Activated CD8-positive, alpha-beta T cell treated with anti-CD3 and anti-CD28 coated beads for 36 hours (primary cell): ENCODE measurements around the gene TDP2. TPM values are rescaled to one million over a fixed set of nuclear protein-coding genes. Genes with fewer than 3 reads are reported as not detected.

Source experiments
- total RNA-seq, 2 experiments: library from RNA; stranded (reverse); gene quantifications; one replicate each; pipeline ENCODE4 v1.2.3, GENCODE V29; 2021

TDP2 gene
- total RNA-seq, 2 experiments from 2014 or later, result 37.4 to 39.8 TPM

Other genes starting within 250 kb of the TDP2 start
- under 1 TPM; 0.51 to 0.72 TPM for gene GPLD1, start 177.3 kb downstream of the TDP2 start, total RNA-seq
- gene ALDH5A1, start 171.9 kb downstream of the TDP2 start, total RNA-seq, result 10 to 100 TPM; 20.7 to 20.8 TPM
- under 1 TPM in 1 of 2 experiments, not detected in 1; 0.05 TPM for gene KIAA0319, start 20.7 kb downstream of the TDP2 start, total RNA-seq
- gene ACOT13, start 178 bp upstream of the TDP2 start, total RNA-seq, result 10 to 100 TPM; 28.9 to 33.6 TPM
- gene C6orf62, start 52.3 kb upstream of the TDP2 start, total RNA-seq, result 100 to 1,000 TPM; 103 to 106 TPM
- gene GMNN, start 108.0 kb upstream of the TDP2 start, total RNA-seq, result 10 to 100 TPM; 69.2 to 72.6 TPM
- under 1 TPM in 1 of 2 experiments, not detected in 1; 0.40 TPM for gene ARMH2, start 132.0 kb upstream of the TDP2 start, total RNA-seq